IPS-18c (cell line): ENCODE results near the gene ACER2.

Source experiments
- H3K4me3 ChIP-seq: 2 replicates; pipeline ENCODE4 v1.7.0; 2013; ENCODE audit warnings: low read depth, mild to moderate bottlenecking, low read length, moderate library complexity; ENCODE audit not compliant: insufficient read depth
- H3K9me3 ChIP-seq: one replicate; pipeline ENCODE4 v1.6.1; 2013; ENCODE audit warnings: mild to moderate bottlenecking, low read length, moderate library complexity; ENCODE audit not compliant: control insufficient read depth, insufficient read depth

The ACER2 gene

GRCh38 chr9:19466280-19466639, 57.5 kb downstream of the ACER2 start:
- H3K4me3 ChIP-seq: no peak overlapping the region
- H3K9me3 ChIP-seq: peaks cover 3% of the 10 kb centered on the region

GRCh38 chr9:19469271-19469670, 60.5 kb downstream of the ACER2 start:
- H3K4me3 ChIP-seq: no peak overlapping the region
- H3K9me3 ChIP-seq: peaks cover 1% of the 10 kb centered on the region

GRCh38 chr9:19470567-19470966, 61.8 kb downstream of the ACER2 start:
- no peak overlapping the region for H3K4me3 ChIP-seq
- no peaks in the 10 kb centered on the region for H3K9me3 ChIP-seq

GRCh38 chr9:19470981-19471650, 62.3 kb downstream of the ACER2 start:
- Histone ChIP-seq H3K9me3 (no peaks in the 10 kb centered on the region), H3K4me3 (no peak overlapping the region)

GRCh38 chr9:19471737-19472648, 63.2 kb downstream of the ACER2 start:
- no peaks in the 10 kb centered on the region for H3K9me3 ChIP-seq
- no peak overlapping the region for H3K4me3 ChIP-seq

GRCh38 chr9:19473605-19474004, 64.8 kb downstream of the ACER2 start:
- H3K9me3 ChIP-seq: no peaks in the 10 kb centered on the region
- no peak overlapping the region for H3K4me3 ChIP-seq

- Histone ChIP-seq H3K4me3 (no peak overlapping the region), H3K9me3 (no peaks in the 10 kb centered on the region)
Measured at GRCh38 chr9:19479874-19480273, 71.1 kb downstream of the ACER2 start.

- no peak overlapping the region for H3K4me3 ChIP-seq
Measured at GRCh38 chr9:19480345-19480744, 71.5 kb downstream of the ACER2 start.

GRCh38 chr9:19481121-19481870, 72.5 kb downstream of the ACER2 start:
- H3K9me3 ChIP-seq: no peaks in the 10 kb centered on the region

More at GRCh38 chr9:19480345-19480744, 71.5 kb downstream of the ACER2 start:
- no peaks in the 10 kb centered on the region for H3K9me3 ChIP-seq

GRCh38 chr9:19481971-19482404, 73.2 kb downstream of the ACER2 start:
- H3K9me3 ChIP-seq: no peaks in the 10 kb centered on the region
- H3K4me3 ChIP-seq: no peak overlapping the region

More at GRCh38 chr9:19481121-19481870, 72.5 kb downstream of the ACER2 start:
- no peak overlapping the region for H3K4me3 ChIP-seq

- Histone ChIP-seq H3K4me3 (no peak overlapping the region; the same call in 1 of the 2 replicates), H3K9me3 (no peaks in the 10 kb centered on the region)
Measured at GRCh38 chr9:19484699-19485098, 75.9 kb downstream of the ACER2 start.

- Histone ChIP-seq H3K4me3 (no peak overlapping the region), H3K9me3 (no peaks in the 10 kb centered on the region)
Measured at GRCh38 chr9:19485193-19485592, 76.4 kb downstream of the ACER2 start.

- Histone ChIP-seq H3K9me3 (no peaks in the 10 kb centered on the region), H3K4me3 (no peak overlapping the region)
Measured at GRCh38 chr9:19486803-19487202, 78.0 kb downstream of the ACER2 start.

GRCh38 chr9:19488721-19489120, 79.9 kb downstream of the ACER2 start:
- no peaks in the 10 kb centered on the region for H3K9me3 ChIP-seq
- H3K4me3 ChIP-seq: no peak overlapping the region

GRCh38 chr9:19490269-19490668, 81.5 kb downstream of the ACER2 start:
- Histone ChIP-seq H3K9me3 (no peaks in the 10 kb centered on the region), H3K4me3 (no peak overlapping the region)

- Histone ChIP-seq H3K9me3 (no peaks in the 10 kb centered on the region), H3K4me3 (no peak overlapping the region)
Measured at GRCh38 chr9:19490828-19491227, 82.0 kb downstream of the ACER2 start.

- no peaks in the 10 kb centered on the region for H3K9me3 ChIP-seq
- H3K4me3 ChIP-seq: no peak overlapping the region
Measured at GRCh38 chr9:19492775-19493173, 84.0 kb downstream of the ACER2 start.
